GM12878 (cell line): ENCODE measurements around the gene SSH2. TPM values are rescaled to one million over a fixed set of nuclear protein-coding genes. Genes with fewer than 3 reads are reported as not detected.

Experiments
- ATAC-seq: fragments of 200-7000 bp; cut with Tn5 transposase; 3 replicates; pipeline ENCODE4 v1.9.1; 2020; ENCODE audit warnings: mild to moderate bottlenecking, moderate library complexity
- BruUV-seq: library from RNA; stranded (reverse); fragments of 400-500 nt; replicated peaks from 2 replicates; lab custom pipeline; 2021; lab: Mats Ljungman, UMichigan
- CTCF ChIA-PET: fragments of 300-600 bp; sonication (Branson Sonifier 250); formaldehyde crosslinking; extraction: SDS; loops from one replicate; lab custom pipeline; 2021; ENCODE audit warnings: inconsistent platforms; lab: Yijun Ruan, JAX
- POLR2A ChIA-PET: fragments of 350-600 bp; formaldehyde crosslinking; extraction: SDS; loops from one replicate; lab custom pipeline; 2021; ENCODE audit warnings: inconsistent platforms; lab: Charles Lee
- RAD21 ChIA-PET: fragments of 300-600 bp; sonication (Branson Sonifier 250); formaldehyde crosslinking; loops from one replicate; lab custom pipeline; 2023; ENCODE audit warnings: antibody characterized with exemption; ENCODE audit not compliant: unreplicated experiment; lab: Charles Lee
- SMC1A ChIA-PET: fragments of 300-600 bp; sonication (Branson Sonifier 250); formaldehyde crosslinking; loops from one replicate; lab custom pipeline; 2023; ENCODE audit not compliant: unreplicated experiment, uncharacterized antibody; lab: Charles Lee
- DNase-seq: peaks from one replicate; pipeline ENCODE4 v3.0.0-alpha.2; 2011; ENCODE audit warnings: low read depth, low spot score
- FAIRE-seq: peaks from 3 replicates; lab custom pipeline; 2011; peaks lifted over from hg19 to GRCh38; lab: Jason Lieb, UNC
- H2AFZ ChIP-seq: 2 replicates; pipeline ENCODE4 v1.6.0; 2011; ENCODE audit warnings: low read depth, low read length, control low read depth; ENCODE audit not compliant: control insufficient read depth
- H3K27ac ChIP-seq: 2 replicates; pipeline ENCODE4 v1.5.1; 2011; ENCODE audit warnings: control low read depth; ENCODE audit not compliant: control insufficient read depth, insufficient read depth
- H3K27me3 ChIP-seq, 2 experiments: replicated peaks in 1 of 2; 2 replicates each; pipeline versions ENCODE4 v1.6.0 to v1.6.1; 2011; ENCODE audit warnings: low read length in 1 of 2; ENCODE audit not compliant: control insufficient read depth in 2 of 2, insufficient read depth in 2 of 2
- H3K36me3 ChIP-seq, 2 experiments: 2 replicates each; pipeline ENCODE4 v1.5.1; 2011; ENCODE audit warnings: low read length in 1 of 2; ENCODE audit not compliant: control insufficient read depth in 2 of 2, insufficient read depth in 2 of 2
- H3K4me1 ChIP-seq: 2 replicates; pipeline ENCODE4 v1.6.1; 2011; ENCODE audit warnings: mild to moderate bottlenecking, low read length, moderate library complexity, mixed read lengths; ENCODE audit not compliant: control insufficient read depth, insufficient read depth
- H3K4me2 ChIP-seq: 2 replicates; pipeline ENCODE4 v1.6.0; 2011; ENCODE audit warnings: control low read depth; ENCODE audit not compliant: control insufficient read depth, insufficient read depth
- H3K4me3 ChIP-seq: fragments of 200-600 bp; sonication (generic); 2 replicates; pipeline ENCODE4 v1.5.1; 2016
- H3K79me2 ChIP-seq: 2 replicates; pipeline ENCODE4 v1.6.0; 2011; ENCODE audit warnings: low read length; ENCODE audit not compliant: control insufficient read depth, insufficient read depth
- H3K9ac ChIP-seq: 2 replicates; pipeline ENCODE4 v1.8.0; 2011; ENCODE audit warnings: low read length, control low read depth, mixed read lengths; ENCODE audit not compliant: control insufficient read depth, insufficient read depth
- H3K9me3 ChIP-seq: replicated peaks from 3 replicates; pipeline ENCODE4 v1.5.1; 2011; ENCODE audit warnings: mild to moderate bottlenecking, low read length; ENCODE audit not compliant: control insufficient read depth, insufficient read depth
- H4K20me1 ChIP-seq: 2 replicates; pipeline ENCODE4 v1.6.0; 2011; ENCODE audit not compliant: control insufficient read depth, insufficient read depth
- CHD2 ChIP-seq: IDR thresholded peaks from 2 replicates; pipeline ENCODE4 v1.6.1; 2011; ENCODE audit warnings: low read depth, low read length, improper control_type of control experiment, borderline replicate concordance
- CTCF ChIP-seq, 3 experiments: IDR thresholded peaks in 2 of 3; conservative IDR thresholded peaks in 1 of 3; 2 replicates each; pipeline ENCODE4 v1.5.1; 2011; ENCODE audit warnings: low read depth in 3 of 3, low read length in 3 of 3, mild to moderate bottlenecking in 3 of 3, control low read depth in 2 of 3, moderate library complexity in 2 of 3, inconsistent platforms in 1 of 3, mixed read lengths in 1 of 3; ENCODE audit not compliant: control insufficient read depth in 2 of 3, insufficient read depth in 1 of 3; ENCODE audit errors: extremely low read depth in 1 of 3
- ELK1 ChIP-seq: IDR thresholded peaks from 2 replicates; pipeline ENCODE4 v1.6.1; 2012; ENCODE audit warnings: low read depth, low read length, improper control_type of control experiment
- HDAC2 ChIP-seq: fragments of 200-600 bp; sonication (generic); IDR thresholded peaks from 2 replicates; pipeline ENCODE4 v1.6.1; 2017
- IRF4 ChIP-seq: IDR thresholded peaks from 2 replicates; pipeline ENCODE4 v1.6.1; 2011; ENCODE audit warnings: low read depth, low read length
- IRF5 ChIP-seq: fragments of 450-650 bp; IDR thresholded peaks from 2 replicates; pipeline ENCODE4 v1.6.1; 2017; ENCODE audit warnings: borderline replicate concordance
- JUNB ChIP-seq: IDR thresholded peaks from 2 replicates; pipeline ENCODE4 v1.6.1; 2016; ENCODE audit warnings: antibody characterized with exemption, mild to moderate bottlenecking
- NFXL1 ChIP-seq: fragments of 450-650 bp; IDR thresholded peaks from 2 replicates; pipeline ENCODE4 v1.6.1; 2017; ENCODE audit warnings: antibody characterized with exemption, mild to moderate bottlenecking, borderline replicate concordance
- PKNOX1 ChIP-seq: fragments of 450-650 bp; IDR thresholded peaks from 2 replicates; pipeline ENCODE4 v1.6.1; 2016; ENCODE audit warnings: mild to moderate bottlenecking
- POLR2AphosphoS2 ChIP-seq: IDR thresholded peaks from 2 replicates; pipeline ENCODE4 v1.6.1; 2011; ENCODE audit warnings: low read depth, mild to moderate bottlenecking, low read length, improper control_type of control experiment, moderate library complexity
- SMAD5 ChIP-seq: IDR thresholded peaks from 2 replicates; pipeline ENCODE4 v1.6.1; 2016; ENCODE audit warnings: antibody characterized with exemption, low read depth
- WGBS: methylation state at CpG from one replicate; pipeline ENCODE4 v1.1.6; 2016; ENCODE audit warnings: low lambda C conversion rate; ENCODE audit not compliant: insufficient replicate concordance, insufficient coverage; ENCODE audit errors: missing lambda C conversion rate; 5-methylcytosine and 5-hydroxymethylcytosine counted together
- in situ Hi-C: fragments of 300-500 bp; cut with MboI; formaldehyde crosslinking; loops from 9 replicates; pipeline ENCODE4 v1.14.3; 2018; ENCODE audit warnings: mixed read lengths
- intact Hi-C: fragments of 100-400 bp; cut with micrococcal nuclease; formaldehyde crosslinking; loops from one replicate; pipeline ENCODE4 v1.14.2; 2022; ENCODE audit not compliant: unreplicated experiment
- polyA plus RNA-seq, 11 experiments: library from polyadenylated mRNA; depleted of rRNA in 4 of 11; unstranded in 6 of 11; stranded (reverse) in 5 of 11; fragments of >200 nt; fragmentation: Nextera tagmentation in 4 of 11; fragmentation: Illumina TruSeq in 1 of 11; extraction: Ambion mirVana in 4 of 11; extraction: Trizol in 1 of 11; gene quantifications; 1 replicate in 1 of 11; 2 replicates in 10 of 11; pipeline versions ENCODE4 v1.2.1 to v1.2.3, GENCODE V29; 2011 to 2016; ENCODE audit warnings: inconsistent platforms in 2 of 11, missing spikeins in 2 of 11, low read depth in 1 of 11
- total RNA-seq, 4 experiments: library from RNA; depleted of rRNA in 3 of 4; stranded (reverse); fragments of >200 nt in 3 of 4; fragmentation: Illumina TruSeq in 1 of 4; extraction: Trizol in 1 of 4; gene quantifications; 2 replicates each; pipeline versions ENCODE4 v1.2.1 to v1.2.3, GENCODE V29; 2013 to 2021
- TF ChIP-seq, protein P1 (sequence below): fragments of 450-650 bp; IDR thresholded peaks from 2 replicates; pipeline ENCODE4 v1.6.1; 2017; ENCODE audit warnings: low read depth, mild to moderate bottlenecking, moderate library complexity
- TF ChIP-seq, protein P2 (sequence below): IDR thresholded peaks from 2 replicates; pipeline ENCODE4 v1.6.1; 2012; ENCODE audit warnings: low read depth, low read length, improper control_type of control experiment

SSH2 gene
- total and polyA plus RNA-seq, 10 of the 15 experiments (the other 5 are each of a cell fraction or from before 2014, with no cell fraction given): 9.3 to 65.9 (median 34.0) TPM

GRCh38 chr17:29618272-29619065 lies 311.6 kb downstream of the SSH2 start:
- Histone ChIP-seq H3K4me2 (peak overlapping the region; percentile 98), H2AFZ (0 out of 2 replicates have a peak overlapping the region, but pooled peaks have one; percentile 85), H4K20me1 (no peaks in the 10 kb centered on the region; the same call in 1 of the 2 replicates), H3K4me3 (0 out of 2 replicates have a peak overlapping the region, but pooled peaks have one; percentile 67), H3K79me2 (no peaks in the 10 kb centered on the region), H3K27ac (no peak overlapping the region), H3K4me1 (peaks cover 43% of the 10 kb centered on the region), H3K27me3 (peaks cover 4 to 6% of the 10 kb centered on the region in 2 experiments; a peak in 3 of 4 replicates), H3K9ac (no peak overlapping the region; the same call in 1 of the 2 replicates), H3K36me3 (no peaks in the 10 kb centered on the region), H3K9me3 (no peaks in the 10 kb centered on the region; the same call in 2 of the 3 replicates)
- BruUV-seq: no TSS peak
- DNase-seq: no peak
- in situ Hi-C loops (no loop called here), intact Hi-C loops (loop anchor here (10.0 kb wide), 2 partner anchors 84 to 316 kb away; partner anchors contain the start of gene SSH2)
- FAIRE-seq: no peak
- CTCF ChIA-PET: interaction anchor here (0.7 to 7.1 kb wide), 50 partner anchors 9 to 475 kb away, joined by 3 to 114 read pairs (median 7); partner anchors contain the start of genes ABHD15, ANKRD13B and SSH2
- SMC1A ChIA-PET: interaction anchor here (0.6 to 3.7 kb wide), 17 partner anchors 21 to 759 kb away, joined by 3 to 22 read pairs (median 5); partner anchors contain the start of genes ANKRD13B and SSH2
- POLR2A ChIA-PET: interaction anchor here (0.7 to 1.9 kb wide), 4 partner anchors 8 to 312 kb away, joined by 3 to 10 read pairs (median 6); partner anchors contain the start of genes ABHD15 and SSH2
- 47% methylated on average over 18 of the region's 22 CpGs for WGBS
- ATAC-seq: peak; percentile 1
- RAD21 ChIA-PET: interaction anchor here (0.6 to 4.1 kb wide), 19 partner anchors 18 to 474 kb away, joined by 3 to 65 read pairs (median 9); partner anchors contain the start of genes ABHD15, ANKRD13B and SSH2
- no peak for TF ChIP-seq POLR2AphosphoS2
- no peak for TF ChIP-seq SMAD5
- TF ChIP-seq PKNOX1: no peak
- TF ChIP-seq, protein P1, sequence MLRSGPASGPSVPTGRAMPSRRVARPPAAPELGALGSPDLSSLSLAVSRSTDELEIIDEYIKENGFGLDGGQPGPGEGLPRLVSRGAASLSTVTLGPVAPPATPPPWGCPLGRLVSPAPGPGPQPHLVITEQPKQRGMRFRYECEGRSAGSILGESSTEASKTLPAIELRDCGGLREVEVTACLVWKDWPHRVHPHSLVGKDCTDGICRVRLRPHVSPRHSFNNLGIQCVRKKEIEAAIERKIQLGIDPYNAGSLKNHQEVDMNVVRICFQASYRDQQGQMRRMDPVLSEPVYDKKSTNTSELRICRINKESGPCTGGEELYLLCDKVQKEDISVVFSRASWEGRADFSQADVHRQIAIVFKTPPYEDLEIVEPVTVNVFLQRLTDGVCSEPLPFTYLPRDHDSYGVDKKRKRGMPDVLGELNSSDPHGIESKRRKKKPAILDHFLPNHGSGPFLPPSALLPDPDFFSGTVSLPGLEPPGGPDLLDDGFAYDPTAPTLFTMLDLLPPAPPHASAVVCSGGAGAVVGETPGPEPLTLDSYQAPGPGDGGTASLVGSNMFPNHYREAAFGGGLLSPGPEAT: no peak
- no peak for TF ChIP-seq CTCF (IDR thresholded peaks at IDR 0.05 in 2 of 3, conservative IDR thresholded peaks at IDR 0.05 in 1 of 3; ENCODE audit: control insufficient read depth in 2 of 3, extremely low read depth in 1 of 3, insufficient read depth in 1 of 3, low read depth in 3 of 3, low read length in 3 of 3)
- no peak for TF ChIP-seq NFXL1
- no peak for TF ChIP-seq IRF5
- no peak for TF ChIP-seq ELK1
- no peak for TF ChIP-seq IRF4
- TF ChIP-seq, protein P2, sequence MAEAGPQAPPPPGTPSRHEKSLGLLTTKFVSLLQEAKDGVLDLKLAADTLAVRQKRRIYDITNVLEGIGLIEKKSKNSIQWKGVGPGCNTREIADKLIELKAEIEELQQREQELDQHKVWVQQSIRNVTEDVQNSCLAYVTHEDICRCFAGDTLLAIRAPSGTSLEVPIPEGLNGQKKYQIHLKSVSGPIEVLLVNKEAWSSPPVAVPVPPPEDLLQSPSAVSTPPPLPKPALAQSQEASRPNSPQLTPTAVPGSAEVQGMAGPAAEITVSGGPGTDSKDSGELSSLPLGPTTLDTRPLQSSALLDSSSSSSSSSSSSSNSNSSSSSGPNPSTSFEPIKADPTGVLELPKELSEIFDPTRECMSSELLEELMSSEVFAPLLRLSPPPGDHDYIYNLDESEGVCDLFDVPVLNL: no peak
- TF ChIP-seq CHD2: no peak
- TF ChIP-seq HDAC2: no peak
- TF ChIP-seq JUNB: no peak
